SW480 (cell line): ENCODE measurements around the gene EMX2.
"Not testable (repeated sequence)": the region's sequence is repeated elsewhere in the genome, so short reads cannot be mapped to it uniquely, and the experiment has no call there.

Experiments
- DNase-seq: peaks from one replicate; pipeline ENCODE4 v3.0.0-alpha.2; 2016; ENCODE audit warnings: low spot score

The EMX2 gene

DNA sequence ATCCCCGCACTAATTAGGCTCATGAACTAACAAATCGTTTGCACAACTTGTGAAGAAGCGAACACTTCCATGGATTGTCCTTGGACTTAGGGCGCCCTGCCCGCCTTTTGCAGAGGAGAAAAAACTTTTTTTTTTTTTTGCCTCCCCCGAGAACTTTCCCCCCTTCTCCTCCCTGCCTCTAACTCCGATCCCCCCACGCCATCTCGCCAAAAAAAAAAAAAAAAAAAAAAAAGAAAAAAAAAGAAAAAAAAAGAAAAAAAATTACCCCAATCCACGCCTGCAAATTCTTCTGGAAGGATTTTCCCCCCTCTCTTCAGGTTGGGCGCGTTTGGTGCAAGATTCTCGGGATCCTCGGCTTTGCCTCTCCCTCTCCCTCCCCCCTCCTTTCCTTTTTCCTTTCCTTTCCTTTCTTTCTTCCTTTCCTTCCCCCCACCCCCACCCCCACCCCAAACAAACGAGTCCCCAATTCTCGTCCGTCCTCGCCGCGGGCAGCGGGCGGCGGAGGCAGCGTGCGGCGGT is at the start of gene EMX2:
Gene EMX2 (plus strand): TSS at position 41 of the 519 bp plus-strand sequence. CDS start 522 bp downstream, outside the sequence.
- DNase-seq: no peak

DNA sequence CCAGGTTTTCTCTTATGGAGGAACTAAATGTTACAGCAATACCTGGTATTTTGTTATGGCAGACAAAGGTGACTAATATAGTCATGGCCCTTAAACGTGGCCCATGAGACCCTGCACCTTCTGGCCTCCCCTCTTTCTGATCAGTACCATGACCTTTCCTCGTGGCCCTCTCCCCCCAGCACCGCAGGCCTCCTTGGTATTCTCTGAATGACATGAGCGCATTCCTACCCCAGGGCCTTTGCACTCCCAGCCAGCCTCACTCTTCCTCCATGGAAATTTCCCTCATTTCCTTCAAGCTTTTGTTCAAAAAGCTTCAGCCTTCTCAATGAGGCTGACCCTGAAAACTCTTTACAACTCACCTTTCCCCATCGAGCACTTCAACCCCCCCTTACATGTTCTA is 46.5 kb upstream of the EMX2 start:
- DNase-seq: no peak

GRCh38 chr10:117496616-117497028 is 45.9 kb upstream of the EMX2 start:
- DNase-seq: peak; percentile 72

GRCh38 chr10:117497736-117498135 is 44.8 kb upstream of the EMX2 start:
- DNase-seq: no peak

DNA sequence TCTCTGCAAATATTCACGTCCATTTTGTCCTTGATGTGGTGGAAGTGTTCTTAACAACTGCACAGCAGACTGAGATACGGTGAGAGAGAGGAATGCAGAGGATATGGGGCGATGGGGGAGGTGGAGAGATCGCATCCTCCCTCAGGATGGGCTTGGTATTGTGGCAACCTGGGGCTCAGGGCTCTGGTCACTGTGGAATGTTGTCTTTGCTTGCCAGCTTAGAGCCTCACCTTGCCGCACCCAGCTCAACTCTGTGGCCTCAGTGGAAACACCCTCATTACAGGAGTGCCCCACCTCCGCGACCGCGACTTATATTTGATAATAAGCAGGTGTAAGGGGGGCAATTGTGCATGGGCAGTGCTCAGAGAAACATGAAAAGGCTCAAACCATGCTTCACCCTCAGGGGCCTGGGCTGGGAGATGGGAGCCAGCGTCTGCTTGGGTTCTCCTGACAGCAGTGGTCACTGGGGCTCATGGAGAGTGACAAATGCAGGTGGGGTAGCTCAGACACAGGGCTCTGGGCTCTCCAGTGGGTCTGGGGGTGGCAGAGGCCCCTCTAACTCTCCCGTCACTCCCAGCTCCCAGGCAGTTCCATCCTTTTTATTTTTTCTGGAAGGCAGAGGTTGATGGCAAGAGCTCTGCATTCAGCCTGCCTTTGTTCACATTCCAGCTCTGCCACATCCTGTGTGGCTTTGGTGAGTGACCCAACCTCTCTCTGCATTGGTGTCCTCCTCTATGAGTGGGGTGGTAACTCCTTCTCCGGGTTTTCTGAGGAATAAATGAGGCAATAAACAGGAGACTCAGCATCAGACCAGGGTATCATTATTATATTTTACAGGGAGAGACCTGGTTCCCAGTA is 43.1 kb upstream of the EMX2 start:
- DNase-seq: peak; percentile 97

DNA sequence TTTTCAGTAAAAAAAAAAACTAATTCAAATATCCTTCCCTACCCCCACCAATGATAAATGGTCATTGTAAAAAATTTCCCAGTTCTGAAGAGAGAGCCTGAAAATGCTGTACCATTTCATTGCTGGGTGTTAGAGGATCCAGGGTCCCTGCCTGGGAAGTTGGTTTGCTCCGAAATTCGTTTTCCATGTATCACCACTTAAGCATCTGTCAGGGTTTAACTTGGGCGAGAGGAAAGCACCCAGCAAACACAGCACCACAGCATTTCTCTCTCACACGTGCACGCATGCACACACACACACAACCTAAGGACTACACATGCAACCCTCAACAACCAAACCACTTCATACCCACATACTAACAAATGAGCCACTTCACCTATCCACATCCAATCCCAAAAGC is 42.1 kb upstream of the EMX2 start:
- no peak for DNase-seq

GRCh38 chr10:117501460-117502035 is 41.0 kb upstream of the EMX2 start:
- no peak for DNase-seq

GRCh38 chr10:117502421-117503243 is 39.9 kb upstream of the EMX2 start:
- no peak for DNase-seq

DNA sequence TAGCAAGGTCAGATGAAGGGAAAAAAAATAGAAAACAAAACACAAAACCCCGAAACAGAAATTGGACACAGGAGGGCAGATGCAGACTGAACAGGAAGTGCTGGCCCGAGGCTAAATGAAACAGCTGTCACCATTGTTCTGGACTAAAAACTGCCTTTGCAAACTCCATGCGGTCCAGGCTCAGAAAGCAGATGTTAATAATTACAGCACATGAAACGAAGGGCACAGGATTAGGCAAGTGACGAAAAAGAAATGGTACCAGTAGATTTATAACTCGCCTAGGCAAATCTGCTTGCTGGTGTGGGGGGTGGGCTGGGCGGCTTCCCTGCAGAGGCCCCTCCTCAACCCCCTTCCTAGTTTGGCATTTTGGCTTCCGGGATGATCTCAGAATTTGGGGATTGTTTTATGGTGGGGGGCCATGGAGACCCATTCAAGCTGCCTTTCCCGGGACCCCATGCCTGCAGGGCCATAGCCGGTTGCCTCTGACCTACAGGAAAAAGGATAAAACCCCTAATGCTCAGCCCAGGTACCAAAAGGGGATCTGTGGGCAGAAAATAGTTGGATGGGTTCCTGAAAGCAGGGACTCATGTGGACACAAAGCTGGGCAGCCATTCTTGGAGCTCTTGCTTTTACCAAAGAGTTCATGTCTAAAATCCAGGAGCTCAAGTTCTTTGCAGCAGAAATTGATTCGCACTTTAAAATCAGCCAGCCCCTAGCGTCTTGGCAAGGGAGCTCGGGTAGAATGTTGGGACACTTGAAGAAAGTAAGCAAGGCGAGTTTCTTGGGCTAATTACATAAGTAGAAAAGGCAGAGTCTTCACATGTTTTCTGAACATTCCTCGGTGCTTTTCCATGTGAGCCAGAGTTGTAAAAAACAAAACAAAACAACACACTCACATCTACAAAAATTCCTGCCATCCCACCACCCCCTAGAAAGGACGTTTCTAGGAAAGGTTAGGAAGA is 39.0 kb upstream of the EMX2 start:
- DNase-seq: peak; percentile 17

- no peak for DNase-seq
Observed at GRCh38 chr10:117504562-117504961, 38.0 kb upstream of the EMX2 start.

GRCh38 chr10:117507081-117507480 is 35.5 kb upstream of the EMX2 start:
- not testable (repeated sequence) for DNase-seq

DNA sequence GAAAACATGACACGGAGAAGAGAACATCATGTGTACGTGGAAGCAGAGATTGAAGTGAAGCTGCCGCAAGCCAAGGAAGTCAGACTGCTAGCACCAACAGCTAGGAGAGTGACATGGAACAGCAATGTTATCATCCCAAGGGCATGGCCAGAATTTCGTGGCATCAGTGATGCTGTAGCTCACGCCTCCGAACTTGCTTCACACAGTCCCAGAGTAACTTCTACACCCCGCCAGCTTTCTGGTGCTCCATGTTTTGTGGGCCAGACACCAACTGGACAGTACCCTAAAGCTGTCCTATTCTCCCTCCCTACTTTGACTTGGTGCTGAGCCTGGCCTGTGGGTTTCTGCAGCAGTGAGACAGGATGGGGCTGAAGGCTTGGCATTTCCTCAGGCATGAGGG is 33.0 kb upstream of the EMX2 start:
- no peak for DNase-seq

- no peak for DNase-seq
Observed at GRCh38 chr10:117511601-117512390, 30.8 kb upstream of the EMX2 start.

GRCh38 chr10:117514971-117515370 is 27.6 kb upstream of the EMX2 start:
- DNase-seq: no peak

- DNase-seq: no peak
Observed at GRCh38 chr10:117516681-117517080, 25.9 kb upstream of the EMX2 start.

DNA sequence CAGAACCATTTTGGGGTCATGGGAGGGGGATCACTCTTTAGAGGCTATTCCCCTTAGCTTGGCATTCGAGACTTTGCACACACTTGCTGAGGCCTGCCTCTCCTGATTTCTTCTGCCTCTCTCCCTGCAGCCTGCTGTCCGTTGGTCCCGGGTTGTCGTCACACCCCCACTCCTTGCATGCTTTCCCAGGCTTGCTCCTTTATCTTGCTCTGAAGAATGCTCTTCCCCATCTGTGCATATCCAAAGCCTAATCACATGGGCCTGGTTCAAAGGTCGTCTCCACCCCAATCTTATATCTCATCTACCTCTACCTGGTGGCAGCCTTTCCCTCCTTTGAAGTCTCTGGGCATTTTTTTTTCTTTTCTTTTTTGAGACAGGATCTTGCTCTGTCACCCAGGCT is 24.3 kb upstream of the EMX2 start:
- no peak for DNase-seq

- DNase-seq: no peak
Observed at GRCh38 chr10:117519286-117519685, 23.3 kb upstream of the EMX2 start.

DNA sequence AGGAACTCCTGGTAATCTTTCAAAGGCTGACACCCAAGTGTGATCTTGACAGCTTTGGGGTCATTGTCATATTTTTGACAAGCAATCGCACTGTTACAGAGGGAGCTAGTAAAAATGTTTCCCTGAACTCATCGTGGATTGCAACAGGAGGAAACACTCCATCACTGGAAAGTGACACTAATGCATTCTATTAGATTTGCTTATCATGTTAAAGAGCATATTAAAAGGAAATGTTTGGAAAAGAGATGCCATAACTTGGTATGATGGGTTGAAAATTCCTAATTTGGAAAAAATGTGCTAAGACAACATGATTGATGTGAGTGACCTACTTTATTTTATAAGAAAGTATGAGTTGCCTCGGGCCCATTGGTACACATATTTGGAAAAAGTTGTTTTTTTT is 22.7 kb upstream of the EMX2 start:
- no peak for DNase-seq

- no peak for DNase-seq
Observed at GRCh38 chr10:117530791-117531190, 11.8 kb upstream of the EMX2 start.

- no peak for DNase-seq
Observed at GRCh38 chr10:117531371-117532002, 11.1 kb upstream of the EMX2 start.
